ENCODE measurements around the gene CGGBP1. TPM values are rescaled to one million over a fixed set of nuclear protein-coding genes. Genes with fewer than 3 reads are reported as not detected.

Gene CGGBP1
- total RNA-seq, 1 donor from 2014 or later, result 57.1 TPM

GRCh38 chr3:88033079-88033478 lies 25.7 kb downstream of the CGGBP1 start:
- H3K4me1 Mint-ChIP-seq (ENCODE audit: low read depth, unreplicated experiment), result no peaks in the 10 kb centered on the region
- no peak for DNase-seq
- no peak overlapping the region for H3K27ac Mint-ChIP-seq (ENCODE audit: unreplicated experiment)
- no peak for TF ChIP-seq CTCF (IDR thresholded peaks at IDR 0.05; ENCODE audit: partially characterized antibody, unreplicated experiment)
- peaks cover 2% of the 10 kb centered on the region for H3K27me3 Mint-ChIP-seq (ENCODE audit: unreplicated experiment)
- H3K9me3 Mint-ChIP-seq (ENCODE audit: unreplicated experiment), result no peaks in the 10 kb centered on the region
- H3K4me3 Mint-ChIP-seq (ENCODE audit: unreplicated experiment), result no peak overlapping the region
- no peaks in the 10 kb centered on the region for H3K36me3 Mint-ChIP-seq (ENCODE audit: unreplicated experiment)

DNA sequence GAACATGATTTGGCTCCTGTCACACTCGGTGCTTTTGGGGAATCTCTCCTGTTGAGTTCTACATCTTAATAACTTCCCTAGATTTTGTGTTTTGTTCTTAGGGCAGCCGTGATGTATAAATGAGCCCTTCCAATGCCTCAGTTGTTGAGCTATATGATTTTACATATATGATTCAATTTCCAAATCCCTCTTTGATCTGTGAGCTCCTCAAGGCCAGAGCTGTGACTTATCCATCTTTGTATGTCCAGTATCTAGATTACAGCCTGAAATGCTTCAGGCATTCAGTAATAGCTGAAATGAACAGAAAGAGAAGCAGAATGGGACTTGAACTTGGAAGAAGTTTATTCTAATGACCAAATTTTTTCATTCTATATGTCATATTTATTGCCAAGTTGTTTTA lies 26.6 kb downstream of the CGGBP1 start:
- no peaks in the 10 kb centered on the region for H3K36me3 Mint-ChIP-seq (ENCODE audit: unreplicated experiment)
- no peak overlapping the region for H3K4me3 Mint-ChIP-seq (ENCODE audit: unreplicated experiment)
- peaks cover 2% of the 10 kb centered on the region for H3K27me3 Mint-ChIP-seq (ENCODE audit: unreplicated experiment)
- DNase-seq, result no peak
- no peak overlapping the region for H3K27ac Mint-ChIP-seq (ENCODE audit: unreplicated experiment)
- H3K4me1 Mint-ChIP-seq (ENCODE audit: low read depth, unreplicated experiment), result no peaks in the 10 kb centered on the region
- TF ChIP-seq CTCF (IDR thresholded peaks at IDR 0.05; ENCODE audit: partially characterized antibody, unreplicated experiment), result no peak
- no peaks in the 10 kb centered on the region for H3K9me3 Mint-ChIP-seq (ENCODE audit: unreplicated experiment)

GRCh38 chr3:88031642-88032077 lies 27.1 kb downstream of the CGGBP1 start:
- H3K4me1 Mint-ChIP-seq (ENCODE audit: low read depth, unreplicated experiment), result no peaks in the 10 kb centered on the region
- no peak for DNase-seq
- no peak overlapping the region for H3K27ac Mint-ChIP-seq (ENCODE audit: unreplicated experiment)
- no peak for TF ChIP-seq CTCF (IDR thresholded peaks at IDR 0.05; ENCODE audit: partially characterized antibody, unreplicated experiment)
- no peaks in the 10 kb centered on the region for H3K9me3 Mint-ChIP-seq (ENCODE audit: unreplicated experiment)
- H3K4me3 Mint-ChIP-seq (ENCODE audit: unreplicated experiment), result no peak overlapping the region
- H3K36me3 Mint-ChIP-seq (ENCODE audit: unreplicated experiment), result no peaks in the 10 kb centered on the region
- peaks cover 2% of the 10 kb centered on the region for H3K27me3 Mint-ChIP-seq (ENCODE audit: unreplicated experiment)

DNA sequence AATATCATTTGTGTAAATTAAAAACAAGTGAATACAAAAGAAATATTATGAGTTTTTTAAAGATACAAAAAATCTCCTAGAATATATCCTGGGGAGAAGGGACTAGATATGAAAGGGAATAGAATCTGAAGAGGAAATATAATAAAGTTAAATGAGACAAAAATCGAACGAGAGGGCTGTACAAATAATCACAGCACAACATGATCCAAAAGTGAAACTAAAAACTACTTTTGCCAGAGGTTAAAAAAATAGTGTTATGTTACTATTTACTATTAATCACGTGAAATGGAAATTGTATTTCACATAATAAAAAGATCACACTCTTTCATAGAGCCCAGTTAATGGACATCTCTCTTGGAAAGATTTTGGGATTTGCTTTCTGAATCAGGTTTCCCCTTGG lies 28.6 kb downstream of the CGGBP1 start:
- no peak overlapping the region for H3K4me3 Mint-ChIP-seq (ENCODE audit: unreplicated experiment)
- TF ChIP-seq CTCF (IDR thresholded peaks at IDR 0.05; ENCODE audit: partially characterized antibody, unreplicated experiment), result no peak
- no peaks in the 10 kb centered on the region for H3K4me1 Mint-ChIP-seq (ENCODE audit: low read depth, unreplicated experiment)
- H3K9me3 Mint-ChIP-seq (ENCODE audit: unreplicated experiment), result no peaks in the 10 kb centered on the region
- H3K27ac Mint-ChIP-seq (ENCODE audit: unreplicated experiment), result no peak overlapping the region
- no peak for DNase-seq
- H3K36me3 Mint-ChIP-seq (ENCODE audit: unreplicated experiment), result no peaks in the 10 kb centered on the region
- peaks cover 2% of the 10 kb centered on the region for H3K27me3 Mint-ChIP-seq (ENCODE audit: unreplicated experiment)

- TF ChIP-seq CTCF (IDR thresholded peaks at IDR 0.05; ENCODE audit: partially characterized antibody, unreplicated experiment), result no peak
- no peak overlapping the region for H3K4me3 Mint-ChIP-seq (ENCODE audit: unreplicated experiment)
- H3K27ac Mint-ChIP-seq (ENCODE audit: unreplicated experiment), result no peak overlapping the region
- H3K4me1 Mint-ChIP-seq (ENCODE audit: low read depth, unreplicated experiment), result no peaks in the 10 kb centered on the region
- no peaks in the 10 kb centered on the region for H3K36me3 Mint-ChIP-seq (ENCODE audit: unreplicated experiment)
- DNase-seq, result no peak
- H3K27me3 Mint-ChIP-seq (ENCODE audit: unreplicated experiment), result peaks cover 2% of the 10 kb centered on the region
- H3K9me3 Mint-ChIP-seq (ENCODE audit: unreplicated experiment), result no peaks in the 10 kb centered on the region
These were observed 29.9 kb downstream of the CGGBP1 start for GRCh38 chr3:88028876-88029275.

Measured in glutamatergic neuron (in vitro differentiated cells).